C4-2B (cell line): ENCODE results near the gene DRD1.

Experiments used
- H3K27ac ChIP-seq: fragments of 450-650 bp; 2 replicates; pipeline ENCODE4 v1.5.1; 2017
- CTCF ChIP-seq: fragments of 450-650 bp; conservative IDR thresholded peaks from 2 replicates; pipeline ENCODE4 v1.5.1; 2017; ENCODE audit warnings: mild to moderate bottlenecking
- ZFX ChIP-seq: fragments of 450-650 bp; IDR thresholded peaks from 2 replicates; pipeline ENCODE4 v1.6.1; 2017

Gene DRD1

DNA sequence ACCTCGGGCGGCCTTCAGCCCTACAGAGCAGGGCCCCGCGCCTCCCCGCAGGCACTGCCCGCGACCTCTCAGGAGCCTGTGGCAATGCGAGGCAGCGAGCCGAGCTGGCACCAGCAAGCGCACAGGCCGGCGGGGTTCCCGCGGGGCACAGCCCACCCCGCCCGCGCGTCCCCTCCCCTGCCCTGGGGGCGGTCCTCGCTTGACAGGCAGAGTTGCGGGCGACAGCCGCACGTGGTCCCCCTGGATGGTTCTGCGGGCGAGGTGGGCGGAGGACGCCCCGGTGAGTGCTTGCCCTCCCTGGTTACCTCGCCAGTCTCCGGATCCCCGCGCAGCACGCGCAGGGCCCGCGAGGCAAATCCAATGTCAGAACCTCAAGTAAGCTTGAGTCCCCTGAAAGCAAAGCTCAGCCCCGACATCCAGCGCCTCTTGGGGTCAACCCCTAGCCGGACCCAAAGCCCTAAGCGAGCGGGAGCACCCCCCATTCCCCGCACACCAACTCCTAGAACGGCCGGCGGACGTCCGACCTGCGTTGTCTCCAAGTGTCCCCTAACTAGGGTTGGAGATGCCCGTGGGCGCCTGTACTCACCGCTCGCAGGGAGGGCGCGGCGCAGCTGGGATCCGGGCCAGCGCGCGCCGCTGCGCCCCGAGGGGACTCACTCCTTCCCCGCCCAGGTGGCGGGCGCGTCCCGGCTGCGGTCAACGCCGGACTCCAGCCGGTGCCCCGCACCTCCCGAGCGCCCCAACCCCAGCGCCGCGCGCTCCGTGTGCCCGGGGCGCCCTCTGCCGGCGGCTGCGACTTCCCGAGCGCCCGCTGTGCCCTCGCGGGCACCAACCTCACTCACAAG is at the start of gene DRD1:
TSS of gene DRD1 (minus strand) at position 123 of the 845 bp plus-strand sequence. CDS start 1,083 bp downstream, outside the sequence.
- H3K27ac ChIP-seq = no peak within 1 kb of the TSS
- TF ChIP-seq ZFX (no peak), CTCF (peak; percentile 95)

DNA sequence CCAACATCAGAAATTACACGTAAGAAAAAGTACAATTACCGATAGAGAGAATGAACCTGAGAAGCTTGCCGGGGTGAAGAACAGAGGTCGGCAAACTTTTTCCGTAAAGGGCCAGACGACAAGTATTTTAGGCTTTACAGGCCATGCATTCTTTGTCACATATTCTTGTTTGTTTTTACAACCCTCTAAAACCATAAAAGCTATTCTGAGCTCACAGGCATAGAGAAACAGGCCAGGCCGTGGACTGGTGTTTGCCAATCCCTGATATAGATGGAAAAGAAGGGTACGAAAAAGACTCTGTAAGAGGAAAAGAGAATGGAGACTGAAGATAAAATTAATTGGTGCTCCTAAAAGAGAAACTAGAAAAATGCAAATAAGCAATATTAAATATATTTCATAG is 49.7 kb upstream of the DRD1 start:
- TF ChIP-seq ZFX (no peak), CTCF (no peak)
- no peak overlapping the region for H3K27ac ChIP-seq

- H3K27ac ChIP-seq = no peak overlapping the region
- TF ChIP-seq CTCF = no peak
- TF ChIP-seq ZFX = no peak
Observed at GRCh38 chr5:175493260-175493659, 49.3 kb upstream of the DRD1 start.

DNA sequence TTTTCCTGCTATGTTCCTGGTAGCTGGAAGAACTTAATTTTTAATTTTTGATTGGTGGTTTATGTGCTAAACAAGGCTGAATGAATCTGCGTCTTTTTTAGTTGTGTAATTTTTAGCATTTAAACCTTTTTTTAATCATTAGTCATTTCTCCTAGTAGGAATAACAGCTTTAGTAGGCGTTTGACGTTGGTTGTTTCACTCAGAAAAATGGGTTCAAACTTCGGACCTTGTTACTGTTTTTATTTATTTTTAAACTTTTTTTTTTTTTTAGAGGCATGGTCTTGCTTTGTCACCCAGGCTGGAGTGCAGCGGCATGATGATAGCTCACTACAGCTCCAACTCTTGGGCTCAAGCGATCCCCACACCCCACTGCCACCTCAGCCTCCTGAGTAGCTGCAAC is 47.2 kb upstream of the DRD1 start:
- no peak for TF ChIP-seq ZFX
- no peak for TF ChIP-seq CTCF
- H3K27ac ChIP-seq = no peak overlapping the region

- TF ChIP-seq CTCF (no peak), ZFX (no peak)
- H3K27ac ChIP-seq = no peak overlapping the region
Observed at GRCh38 chr5:175489693-175490443, 45.9 kb upstream of the DRD1 start.

GRCh38 chr5:175487514-175488222 is 43.7 kb upstream of the DRD1 start:
- H3K27ac ChIP-seq = no peak overlapping the region
- TF ChIP-seq ZFX = no peak
- no peak for TF ChIP-seq CTCF

GRCh38 chr5:175485631-175486030 is 41.6 kb upstream of the DRD1 start:
- TF ChIP-seq ZFX = no peak
- TF ChIP-seq CTCF = no peak
- H3K27ac ChIP-seq = no peak overlapping the region
